Fibroblast of pulmonary artery (primary cell): ENCODE measurements around the gene PPP3CB.
"Not testable (repeated sequence)": the region's sequence is repeated elsewhere in the genome, so short reads cannot be mapped to it uniquely, and the experiment has no call there.

ENCODE experiments used
- DNase-seq: peaks from one replicate; pipeline ENCODE4 v3.0.0-alpha.2; 2010; ENCODE audit warnings: low read depth
- H3K4me3 ChIP-seq: replicated peaks from 2 replicates; pipeline ENCODE4 v1.5.1; 2011; ENCODE audit warnings: low read depth, mild to moderate bottlenecking, control low read depth, low read length, moderate library complexity
- CTCF ChIP-seq: IDR thresholded peaks from 2 replicates; pipeline ENCODE4 v1.5.1; 2011; ENCODE audit warnings: mild to moderate bottlenecking, control low read depth, low read length, inconsistent platforms; ENCODE audit errors: missing control alignments

Gene PPP3CB

GRCh38 chr10:73404690-73405089 is 91.1 kb downstream of the PPP3CB start:
- DNase-seq: no peak
- TF ChIP-seq CTCF: no peak
- no peak overlapping the region for H3K4me3 ChIP-seq

GRCh38 chr10:73401636-73402035 is 94.2 kb downstream of the PPP3CB start:
- H3K4me3 ChIP-seq: no peak overlapping the region
- no peak for DNase-seq
- TF ChIP-seq CTCF: no peak

- no peak for TF ChIP-seq CTCF
- DNase-seq: no peak
- H3K4me3 ChIP-seq: no peak overlapping the region
Measured at GRCh38 chr10:73399063-73399462, 96.8 kb downstream of the PPP3CB start.

- DNase-seq: no peak
- peak; percentile 9 for TF ChIP-seq CTCF
- no peak overlapping the region for H3K4me3 ChIP-seq
Measured at GRCh38 chr10:73398024-73398423, 97.8 kb downstream of the PPP3CB start.

- not testable (repeated sequence) for H3K4me3 ChIP-seq, DNase-seq
Measured at GRCh38 chr10:73394325-73394724, 101.5 kb downstream of the PPP3CB start.

GRCh38 chr10:73388228-73388627 is 107.6 kb downstream of the PPP3CB start:
- H3K4me3 ChIP-seq: no peak overlapping the region
- TF ChIP-seq CTCF: no peak
- DNase-seq: no peak

- no peak overlapping the region for H3K4me3 ChIP-seq
- no peak for TF ChIP-seq CTCF
- DNase-seq: no peak
Measured at GRCh38 chr10:73386583-73386982, 109.2 kb downstream of the PPP3CB start.
